Fibroblast of lung (primary cell): ENCODE measurements around the gene GARNL3. TPM values are rescaled to one million over a fixed set of nuclear protein-coding genes. Genes with fewer than 3 reads are reported as not detected.

Source experiments
- DNase-seq, 2 donors: peaks; one replicate each; pipeline versions ENCODE4 v3.0.0 to v3.0.0-alpha.2; 2010; ENCODE audit warnings: low read depth in 2 of 2
- H2AFZ ChIP-seq: 2 replicates; pipeline ENCODE4 v1.5.1; 2012; ENCODE audit warnings: low read length, control low read depth, inconsistent platforms
- H3K27ac ChIP-seq: 2 replicates; pipeline ENCODE4 v1.5.1; 2011; ENCODE audit warnings: low read length, control low read depth; ENCODE audit not compliant: insufficient read depth
- H3K27me3 ChIP-seq: 2 replicates; pipeline ENCODE4 v1.5.1; 2011; ENCODE audit warnings: mild to moderate bottlenecking, low read length; ENCODE audit not compliant: control insufficient read depth, insufficient read depth
- H3K36me3 ChIP-seq: 2 replicates; pipeline ENCODE4 v1.5.1; 2011; ENCODE audit warnings: low read length; ENCODE audit not compliant: control insufficient read depth, insufficient read depth
- H3K4me1 ChIP-seq: 2 replicates; pipeline ENCODE4 v1.5.1; 2011; ENCODE audit warnings: low read length; ENCODE audit not compliant: control insufficient read depth, insufficient read depth; ENCODE audit errors: extremely low read depth
- H3K4me2 ChIP-seq: 2 replicates; pipeline ENCODE4 v1.5.1; 2011; ENCODE audit warnings: low read length, control low read depth; ENCODE audit not compliant: insufficient read depth; ENCODE audit errors: extremely low read depth
- H3K4me3 ChIP-seq, 4 experiments: fragments of 200-600 bp in 1 of 4; sonication (generic) in 1 of 4; replicated peaks in 1 of 4; 2 replicates each; pipeline ENCODE4 v1.5.1; 2011 to 2016; ENCODE audit warnings: low read length in 4 of 4, low read depth in 3 of 4, mild to moderate bottlenecking in 3 of 4, control low read depth in 2 of 4, inconsistent platforms in 1 of 4, mixed read lengths in 1 of 4; ENCODE audit not compliant: insufficient read depth in 1 of 4; ENCODE audit errors: control extremely low read depth in 1 of 4
- H3K79me2 ChIP-seq: 2 replicates; pipeline ENCODE4 v1.5.1; 2012; ENCODE audit warnings: mild to moderate bottlenecking, low read length, inconsistent platforms; ENCODE audit not compliant: control insufficient read depth, insufficient read depth
- H3K9ac ChIP-seq: 2 replicates; pipeline ENCODE4 v1.5.1; 2011; ENCODE audit warnings: mild to moderate bottlenecking, low read length, control low read depth; ENCODE audit not compliant: insufficient read depth
- H3K9me3 ChIP-seq: 2 replicates; pipeline ENCODE4 v1.5.1; 2012; ENCODE audit warnings: low read depth, low read length; ENCODE audit not compliant: control insufficient read depth, insufficient read depth
- H4K20me1 ChIP-seq: 2 replicates; pipeline ENCODE4 v1.5.1; 2011; ENCODE audit warnings: low read length; ENCODE audit not compliant: control insufficient read depth, insufficient read depth; ENCODE audit errors: extremely low read depth
- CTCF ChIP-seq, 2 donors: IDR thresholded peaks in 1 of 2; conservative IDR thresholded peaks in 1 of 2; 1 replicate in 1 of 2; 2 replicates in 1 of 2; pipeline ENCODE4 v1.5.1; 2011 to 2012; ENCODE audit warnings: low read length in 2 of 2, control low read depth in 1 of 2, inconsistent platforms in 1 of 2, low read depth in 1 of 2, mild to moderate bottlenecking in 1 of 2
- EZH2 ChIP-seq: IDR thresholded peaks from 2 replicates; pipeline ENCODE4 v1.5.1; 2012; ENCODE audit warnings: low read length, control low read depth, mild to moderate bottlenecking; ENCODE audit errors: missing control alignments
- polyA plus RNA-seq, 2 donors: library from polyadenylated mRNA; depleted of rRNA in 1 of 2; stranded (reverse) in 1 of 2; unstranded in 1 of 2; fragments of >200 nt; gene quantifications; 2 replicates each; pipeline ENCODE4 v1.2.1, GENCODE V29; 2011 to 2012; ENCODE audit warnings: missing spikeins in 1 of 2
- total RNA-seq: library from RNA; depleted of rRNA; stranded (reverse); fragments of >200 nt; gene quantifications from 2 replicates; pipeline ENCODE4 v1.2.1, GENCODE V29; 2014

Gene GARNL3
- total and polyA plus RNA-seq, 2 donors (not counting 1 experiment from before 2014, with no cell fraction given): 1.5 to 6.4 TPM

GRCh38 chr9:127273326-127273725, 8.8 kb downstream of the GARNL3 start:
- TF ChIP-seq CTCF (conservative IDR thresholded peaks at IDR 0.05 in 1 of 2, IDR thresholded peaks at IDR 0.05 in 1 of 2; ENCODE audit: low read depth in 1 of 2, low read length in 2 of 2): no peak
- TF ChIP-seq EZH2: no peak
- Histone ChIP-seq H3K4me3 (no peak overlapping the region), H3K9me3 (no peaks in the 10 kb centered on the region)

DNA sequence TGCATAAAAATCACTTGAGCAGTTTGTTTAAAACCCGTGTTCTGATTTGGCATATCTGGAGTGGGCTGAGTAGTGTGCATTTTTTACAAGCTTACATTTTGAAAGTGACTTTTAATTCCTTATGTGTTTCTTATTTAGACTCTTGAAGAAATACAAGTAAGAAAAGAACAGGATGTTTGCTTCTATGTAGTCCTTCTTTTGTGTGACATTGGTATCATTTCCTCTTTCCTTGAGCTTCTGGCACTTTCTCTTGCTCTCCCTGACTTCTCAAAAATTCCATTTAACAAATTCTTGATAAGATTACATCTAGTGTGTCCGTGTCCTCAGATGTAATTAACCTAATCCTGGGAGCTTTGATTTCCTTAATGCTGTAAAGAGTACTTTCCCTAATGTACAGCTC, 12.5 kb downstream of the GARNL3 start:
- TF ChIP-seq EZH2: no peak
- no peak for TF ChIP-seq CTCF (conservative IDR thresholded peaks at IDR 0.05 in 1 of 2, IDR thresholded peaks at IDR 0.05 in 1 of 2; ENCODE audit: low read depth in 1 of 2, low read length in 2 of 2)
- no peaks in the 10 kb centered on the region for H3K9me3 ChIP-seq
- no peak overlapping the region for H3K4me3 ChIP-seq
- H3K9ac ChIP-seq: no peak overlapping the region
- no peaks in the 10 kb centered on the region for H3K36me3 ChIP-seq
- no peaks in the 10 kb centered on the region for H3K4me1 ChIP-seq
- no peak overlapping the region for H2AFZ ChIP-seq
- no peak overlapping the region for H3K27ac ChIP-seq
- H3K4me2 ChIP-seq: no peak overlapping the region
- no peaks in the 10 kb centered on the region for H3K27me3 ChIP-seq
- no peaks in the 10 kb centered on the region for H4K20me1 ChIP-seq
- DNase-seq: no peak
- no peaks in the 10 kb centered on the region for H3K79me2 ChIP-seq

More at GRCh38 chr9:127273326-127273725, 8.8 kb downstream of the GARNL3 start:
- Histone ChIP-seq H3K27ac (no peak overlapping the region), H3K27me3 (no peaks in the 10 kb centered on the region), H3K36me3 (no peaks in the 10 kb centered on the region), H4K20me1 (no peaks in the 10 kb centered on the region), H3K4me2 (no peak overlapping the region), H2AFZ (no peak overlapping the region), H3K9ac (no peak overlapping the region), H3K4me1 (no peaks in the 10 kb centered on the region), H3K79me2 (no peaks in the 10 kb centered on the region)
- DNase-seq: no peak

GRCh38 chr9:127277770-127278169, 13.2 kb downstream of the GARNL3 start:
- Histone ChIP-seq H3K9me3 (no peaks in the 10 kb centered on the region), H2AFZ (no peak overlapping the region), H3K36me3 (no peaks in the 10 kb centered on the region), H3K4me2 (no peak overlapping the region), H3K4me3 (no peak overlapping the region), H4K20me1 (no peaks in the 10 kb centered on the region), H3K9ac (no peak overlapping the region), H3K4me1 (no peaks in the 10 kb centered on the region), H3K27ac (no peak overlapping the region), H3K27me3 (no peaks in the 10 kb centered on the region), H3K79me2 (no peaks in the 10 kb centered on the region)
- DNase-seq: no peak
- TF ChIP-seq CTCF (conservative IDR thresholded peaks at IDR 0.05 in 1 of 2, IDR thresholded peaks at IDR 0.05 in 1 of 2; ENCODE audit: low read depth in 1 of 2, low read length in 2 of 2): no peak
- no peak for TF ChIP-seq EZH2
